Calu3 (cell line): Measurements from ENCODE around the gene PXMP2. TPM values are rescaled to one million over a fixed set of nuclear protein-coding genes. Genes with fewer than 3 reads are reported as not detected.

ENCODE experiments used
- BruUV-seq: library from RNA; stranded (reverse); fragments of 400-500 nt; replicated peaks from 2 replicates; lab custom pipeline; 2021; lab: Mats Ljungman, UMichigan
- CTCF ChIA-PET: fragments of 300-600 bp; sonication (Branson Sonifier 250); formaldehyde crosslinking; loops from one replicate; lab custom pipeline; 2022; ENCODE audit warnings: antibody characterized with exemption; lab: Charles Lee
- DNase-seq: peaks from one replicate; pipeline ENCODE4 v3.0.0; 2022
- H3K27ac Mint-ChIP-seq: one replicate; pipeline ENCODE4 v1.8.0; 2022; ENCODE audit warnings: mixed read lengths; ENCODE audit not compliant: unreplicated experiment
- H3K27me3 Mint-ChIP-seq: one replicate; pipeline ENCODE4 v1.8.0; 2022; ENCODE audit warnings: mixed read lengths; ENCODE audit not compliant: unreplicated experiment
- H3K36me3 Mint-ChIP-seq: one replicate; pipeline ENCODE4 v1.8.0; 2022; ENCODE audit warnings: mild to moderate bottlenecking, moderate library complexity, mixed read lengths; ENCODE audit not compliant: insufficient read depth, unreplicated experiment
- H3K4me1 Mint-ChIP-seq: one replicate; pipeline ENCODE4 v1.8.0; 2022; ENCODE audit warnings: mild to moderate bottlenecking, low read depth, mixed read lengths; ENCODE audit not compliant: unreplicated experiment
- H3K4me3 Mint-ChIP-seq: one replicate; pipeline ENCODE4 v1.8.0; 2022; ENCODE audit warnings: mild to moderate bottlenecking, low read depth, moderate library complexity, mixed read lengths; ENCODE audit not compliant: unreplicated experiment
- H3K9me3 Mint-ChIP-seq: one replicate; pipeline ENCODE4 v1.8.0; 2022; ENCODE audit warnings: low read depth, mixed read lengths; ENCODE audit not compliant: unreplicated experiment
- CTCF ChIP-seq: fragments of 200-600 bp; IDR thresholded peaks from one replicate; pipeline ENCODE4 v1.8.0; 2022; ENCODE audit warnings: antibody characterized with exemption; ENCODE audit not compliant: unreplicated experiment
- intact Hi-C: fragments of 100-400 bp; cut with micrococcal nuclease; formaldehyde crosslinking; loops from one replicate; pipeline ENCODE4 v1.10.0; 2022; ENCODE audit not compliant: unreplicated experiment
- total RNA-seq: library from RNA; stranded (reverse); gene quantifications from 2 replicates; pipeline ENCODE4 v1.2.3, GENCODE V29; 2022

Gene PXMP2
- total RNA-seq, 1 experiment from 2014 or later, result 41.9 TPM

GRCh38 chr12:132719141-132719953, 32.0 kb downstream of the PXMP2 start:
- H3K9me3 Mint-ChIP-seq, result no peaks in the 10 kb centered on the region
- no peaks in the 10 kb centered on the region for H3K4me1 Mint-ChIP-seq
- no peaks in the 10 kb centered on the region for H3K27me3 Mint-ChIP-seq
- H3K27ac Mint-ChIP-seq, result peak overlapping the region; percentile 25
- no peak for DNase-seq
- TF ChIP-seq CTCF, result no peak
- no TSS peak for BruUV-seq
- H3K4me3 Mint-ChIP-seq, result no peak overlapping the region
- peaks cover 99% of the 10 kb centered on the region for H3K36me3 Mint-ChIP-seq
- CTCF ChIA-PET, result no interaction called here
- intact Hi-C loops, result no loop called here

GRCh38 chr12:132719954-132720324, 32.6 kb downstream of the PXMP2 start:
- no peaks in the 10 kb centered on the region for H3K27me3 Mint-ChIP-seq
- no peak overlapping the region for H3K4me3 Mint-ChIP-seq
- no peak for DNase-seq
- peaks cover 99% of the 10 kb centered on the region for H3K36me3 Mint-ChIP-seq
- no TSS peak for BruUV-seq
- TF ChIP-seq CTCF, result no peak
- CTCF ChIA-PET, result interaction anchor here (0.7 kb wide), 1 partner anchor 236 kb away, joined by 3 read pairs; the partner anchor contains the start of gene ZNF605
- intact Hi-C loops, result no loop called here
- H3K4me1 Mint-ChIP-seq, result no peaks in the 10 kb centered on the region
- no peak overlapping the region for H3K27ac Mint-ChIP-seq
- no peaks in the 10 kb centered on the region for H3K9me3 Mint-ChIP-seq

- H3K36me3 Mint-ChIP-seq, result peaks cover 99% of the 10 kb centered on the region
- CTCF ChIA-PET, result interaction anchor here (0.7 kb wide), 1 partner anchor 235 kb away, joined by 3 read pairs; the partner anchor contains the start of gene ZNF605
- TSS peak; percentile 57 for BruUV-seq
These were observed 33.4 kb downstream of the PXMP2 start for GRCh38 chr12:132720606-132721345.

More at GRCh38 chr12:132720606-132721345, 33.4 kb downstream of the PXMP2 start:
- Mint-ChIP-seq H3K27me3 (no peaks in the 10 kb centered on the region), H3K9me3 (no peaks in the 10 kb centered on the region), H3K27ac (peak overlapping the region; percentile 7), H3K4me3 (no peak overlapping the region), H3K4me1 (no peaks in the 10 kb centered on the region)
- intact Hi-C loops, result no loop called here
- no peak for DNase-seq
- TF ChIP-seq CTCF, result no peak
